HepG2 (cell line): ENCODE measurements around the gene PRKCE. TPM values are rescaled to one million over a fixed set of nuclear protein-coding genes. Genes with fewer than 3 reads are reported as not detected.

ENCODE experiments used
- ATAC-seq: fragments of 200-7000 bp; cut with Tn5 transposase; 3 replicates; pipeline ENCODE4 v1.9.1; 2020; ENCODE audit warnings: mild to moderate bottlenecking, moderate library complexity
- BruUV-seq: library from RNA; stranded (reverse); fragments of 400-500 nt; replicated peaks from 2 replicates; lab custom pipeline; 2021; lab: Mats Ljungman, UMichigan
- CTCF ChIA-PET: fragments of 300-600 bp; formaldehyde crosslinking; extraction: SDS; loops from one replicate; lab custom pipeline; 2021; ENCODE audit warnings: low total read pairs, inconsistent platforms, low intra/inter-chr PET ratio; lab: Yijun Ruan, JAX
- POLR2A ChIA-PET: fragments of 350-600 bp; sonication (Branson Sonifier 250); formaldehyde crosslinking; loops from one replicate; lab custom pipeline; 2020; ENCODE audit warnings: antibody characterized with exemption, inconsistent platforms; lab: Yijun Ruan, JAX
- DNase-seq: peaks from one replicate; pipeline ENCODE4 v3.0.0-alpha.2; 2015; ENCODE audit warnings: low spot score
- FAIRE-seq: peaks from 3 replicates; lab custom pipeline; 2011; peaks lifted over from hg19 to GRCh38; lab: Jason Lieb, UNC
- H2AFZ ChIP-seq: one replicate; pipeline ENCODE4 v1.6.1; 2011; ENCODE audit warnings: low read length, inconsistent platforms
- H3K27ac ChIP-seq: fragments of 300-600 bp; 3 replicates; pipeline ENCODE4 v1.8.0; 2011; ENCODE audit warnings: mixed run types, mild to moderate bottlenecking, mixed read lengths, low read length, inconsistent platforms; ENCODE audit not compliant: insufficient read depth; ENCODE audit errors: extremely low read length
- H3K27me3 ChIP-seq, 2 experiments: fragments of 200-600 bp in 1 of 2; 2 replicates in 1 of 2; 3 replicates in 1 of 2; pipeline versions ENCODE4 v1.6.0 to v1.8.0; 2011; ENCODE audit warnings: low read length in 2 of 2, mild to moderate bottlenecking in 2 of 2, moderate library complexity in 2 of 2, inconsistent platforms in 1 of 2; ENCODE audit not compliant: insufficient read depth in 2 of 2, control insufficient read depth in 1 of 2
- H3K36me3 ChIP-seq, 2 experiments: fragments of 200-600 bp in 1 of 2; replicated peaks in 1 of 2; 2 replicates in 1 of 2; 3 replicates in 1 of 2; pipeline versions ENCODE4 v1.5.1 to v1.8.0; 2011; ENCODE audit warnings: low read length in 2 of 2, inconsistent platforms in 1 of 2; ENCODE audit not compliant: insufficient read depth in 2 of 2, control insufficient read depth in 1 of 2
- H3K4me1 ChIP-seq: 2 replicates; pipeline ENCODE4 v1.5.1; 2012; ENCODE audit warnings: low read length, inconsistent platforms; ENCODE audit not compliant: insufficient read depth
- H3K4me2 ChIP-seq: 2 replicates; pipeline ENCODE4 v1.6.0; 2011; ENCODE audit warnings: low read depth, low read length, inconsistent platforms
- H3K4me3 ChIP-seq, 3 experiments: fragments of 200-600 bp in 1 of 3; sonication (generic), shearing (Covaris generic) in 1 of 3; replicated peaks in 1 of 3; 2 replicates each; pipeline ENCODE4 v1.5.1; 2011 to 2016; ENCODE audit warnings: low read length in 3 of 3, inconsistent platforms in 2 of 3, low read depth in 2 of 3, mild to moderate bottlenecking in 2 of 3, control low read depth in 1 of 3, mixed read lengths in 1 of 3; ENCODE audit not compliant: insufficient read depth in 1 of 3
- H3K79me2 ChIP-seq: one replicate; pipeline ENCODE4 v1.6.1; 2011; ENCODE audit warnings: low read length, inconsistent platforms; ENCODE audit not compliant: insufficient read depth
- H3K9ac ChIP-seq: 2 replicates; pipeline ENCODE4 v1.6.0; 2011; ENCODE audit warnings: mild to moderate bottlenecking, low read depth, low read length, inconsistent platforms; ENCODE audit not compliant: insufficient read depth
- H3K9me3 ChIP-seq: 2 replicates; pipeline ENCODE4 v1.5.1; 2012; ENCODE audit warnings: mild to moderate bottlenecking, low read length
- H4K20me1 ChIP-seq: 2 replicates; pipeline ENCODE4 v1.6.0; 2011; ENCODE audit warnings: inconsistent platforms, mild to moderate bottlenecking, low read length, moderate library complexity; ENCODE audit not compliant: insufficient read depth
- ARNT ChIP-seq: fragments of 450-650 bp; IDR thresholded peaks from 2 replicates; pipeline ENCODE4 v1.6.1; 2017
- CEBPG ChIP-seq: IDR thresholded peaks from 2 replicates; pipeline ENCODE4 v1.6.1; 2016
- FOXC1 ChIP-seq: sonication (generic); formaldehyde crosslinking; IDR thresholded peaks from 2 replicates; pipeline ENCODE4 v1.8.0; 2022; ENCODE audit warnings: mild to moderate bottlenecking, missing genetic modification reagents, borderline replicate concordance
- FOXJ3 ChIP-seq: sonication (generic); formaldehyde crosslinking; IDR thresholded peaks from 2 replicates; pipeline ENCODE4 v1.4.0; 2020; ENCODE audit warnings: missing genetic modification reagents, mild to moderate bottlenecking, borderline replicate concordance
- PHF5A ChIP-seq: IDR thresholded peaks from one replicate; pipeline ENCODE4 v1.6.1; 2018; ENCODE audit warnings: low read depth, missing genetic modification reagents; ENCODE audit not compliant: unreplicated experiment
- SP5 ChIP-seq: IDR thresholded peaks from 2 replicates; pipeline ENCODE4 v1.6.1; 2016; ENCODE audit warnings: low read depth, borderline replicate concordance
- ZNF10 ChIP-seq: sonication (generic); formaldehyde crosslinking; IDR thresholded peaks from 2 replicates; pipeline ENCODE4 v1.4.0; 2020; ENCODE audit warnings: mild to moderate bottlenecking, low read depth, missing genetic modification reagents, borderline replicate concordance
- ZSCAN21 ChIP-seq: sonication (generic); formaldehyde crosslinking; IDR thresholded peaks from 2 replicates; pipeline ENCODE4 v1.8.0; 2022; ENCODE audit warnings: mild to moderate bottlenecking, missing genetic modification reagents, moderate library complexity, borderline replicate concordance
- ZSCAN22 ChIP-seq: sonication (generic); formaldehyde crosslinking; IDR thresholded peaks from 2 replicates; pipeline ENCODE4 v1.4.0; 2020; ENCODE audit warnings: mild to moderate bottlenecking, missing genetic modification reagents
- ZZZ3 ChIP-seq: sonication (generic); formaldehyde crosslinking; IDR thresholded peaks from 2 replicates; pipeline ENCODE4 v1.4.0; 2020; ENCODE audit warnings: missing genetic modification reagents, mild to moderate bottlenecking, borderline replicate concordance
- WGBS: methylation state at CpG from one replicate; pipeline ENCODE4 v1.1.6; 2017; ENCODE audit warnings: low lambda C conversion rate; 5-methylcytosine and 5-hydroxymethylcytosine counted together
- in situ Hi-C: cut with HindIII; loops from 2 replicates; pipeline ENCODE4 v1.10.0; 2017; ENCODE audit warnings: low pct_unique_long_range_greater_than_20kb; ENCODE audit not compliant: extremely low pct_ligation_motif_present
- intact Hi-C: fragments of 100-400 bp; cut with micrococcal nuclease; formaldehyde crosslinking; loops from one replicate; pipeline ENCODE4 v1.10.0; 2022; ENCODE audit not compliant: unreplicated experiment
- polyA plus RNA-seq, 8 experiments: library from polyadenylated mRNA; depleted of rRNA in 3 of 8; stranded (reverse) in 7 of 8; unstranded in 1 of 8; fragments of >200 nt; fragmentation: Illumina TruSeq in 4 of 8; extraction: Trizol in 4 of 8; gene quantifications; 2 replicates each; pipeline versions ENCODE4 v1.2.1 to v1.2.3, GENCODE V29; 2011 to 2016; ENCODE audit warnings: low read depth in 4 of 8, missing spikeins in 1 of 8, mixed read lengths in 1 of 8; ENCODE audit not compliant: insufficient read depth in 1 of 8
- total RNA-seq, 5 experiments: library from RNA; depleted of rRNA; stranded (reverse); fragments of >200 nt; fragmentation: Illumina TruSeq; extraction: Trizol; gene quantifications; 2 replicates each; pipeline ENCODE4 v1.2.3, GENCODE V29; 2016; ENCODE audit warnings: low read depth in 1 of 5
- TF ChIP-seq, protein P1 (sequence below): sonication (generic); formaldehyde crosslinking; conservative IDR thresholded peaks from 2 replicates; pipeline ENCODE4 v1.4.0; 2020; ENCODE audit warnings: missing genetic modification reagents
- TF ChIP-seq, protein P2 (sequence below): IDR thresholded peaks from 2 replicates; pipeline ENCODE4 v1.6.1; 2016; ENCODE audit warnings: control low read depth
- TF ChIP-seq, protein P3 (sequence below): sonication (generic); formaldehyde crosslinking; IDR thresholded peaks from 2 replicates; pipeline ENCODE4 v1.8.0; 2022; ENCODE audit warnings: missing genetic modification reagents, low read depth, mild to moderate bottlenecking, borderline replicate concordance

The PRKCE gene
- total and polyA plus RNA-seq, 2 of the 13 experiments (the other 11 are each of a cell fraction or from before 2014, with no cell fraction given), result 1.0 to 3.9 TPM

DNA sequence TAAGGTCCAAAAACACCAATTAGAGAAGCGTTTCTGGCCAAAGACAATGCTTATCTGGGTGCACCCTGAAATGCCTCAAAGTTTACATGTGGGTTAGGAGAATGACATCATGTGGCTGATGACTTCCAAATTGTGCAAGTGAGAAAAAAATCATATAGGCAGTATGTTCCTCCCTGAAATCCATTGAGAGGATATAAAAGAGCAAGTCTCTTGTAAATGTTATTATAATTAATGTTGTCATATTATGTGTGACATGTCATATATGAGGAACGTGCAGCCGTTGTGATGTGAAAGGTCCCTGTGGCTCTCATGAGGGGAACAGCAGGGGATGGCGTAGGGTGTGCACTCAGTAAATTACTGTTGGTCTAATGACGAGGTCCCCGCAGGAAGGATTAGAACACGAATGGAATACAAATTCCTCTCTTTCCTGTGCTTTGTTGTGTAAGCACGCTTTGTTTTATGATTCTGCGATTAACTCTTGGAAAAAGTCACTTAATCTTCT lies 290.8 kb downstream of the PRKCE start:
- Histone ChIP-seq H3K36me3 (no peaks in the 10 kb centered on the region), H4K20me1 (no peaks in the 10 kb centered on the region), H3K27me3 (no peaks in the 10 kb centered on the region), H3K27ac (no peak overlapping the region)
- intact Hi-C loops, result no loop called here
- in situ Hi-C loops, result no loop called here
- DNase-seq, result no peak
- no peak for TF ChIP-seq ARNT
- TF ChIP-seq ZSCAN21 (CRISPR knock-in tag), result no peak
- no peak for TF ChIP-seq FOXC1
- TF ChIP-seq CEBPG, result no peak
- no peak for TF ChIP-seq PHF5A (CRISPR knock-in tag)
- no peak for TF ChIP-seq ZNF10 (CRISPR knock-in tag)
- TF ChIP-seq SP5 (CRISPR knock-in tag), result no peak
- TF ChIP-seq, protein P1, sequence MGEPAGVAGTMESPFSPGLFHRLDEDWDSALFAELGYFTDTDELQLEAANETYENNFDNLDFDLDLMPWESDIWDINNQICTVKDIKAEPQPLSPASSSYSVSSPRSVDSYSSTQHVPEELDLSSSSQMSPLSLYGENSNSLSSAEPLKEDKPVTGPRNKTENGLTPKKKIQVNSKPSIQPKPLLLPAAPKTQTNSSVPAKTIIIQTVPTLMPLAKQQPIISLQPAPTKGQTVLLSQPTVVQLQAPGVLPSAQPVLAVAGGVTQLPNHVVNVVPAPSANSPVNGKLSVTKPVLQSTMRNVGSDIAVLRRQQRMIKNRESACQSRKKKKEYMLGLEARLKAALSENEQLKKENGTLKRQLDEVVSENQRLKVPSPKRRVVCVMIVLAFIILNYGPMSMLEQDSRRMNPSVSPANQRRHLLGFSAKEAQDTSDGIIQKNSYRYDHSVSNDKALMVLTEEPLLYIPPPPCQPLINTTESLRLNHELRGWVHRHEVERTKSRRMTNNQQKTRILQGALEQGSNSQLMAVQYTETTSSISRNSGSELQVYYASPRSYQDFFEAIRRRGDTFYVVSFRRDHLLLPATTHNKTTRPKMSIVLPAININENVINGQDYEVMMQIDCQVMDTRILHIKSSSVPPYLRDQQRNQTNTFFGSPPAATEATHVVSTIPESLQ (CRISPR knock-in tag), result no peak
- no peak for TF ChIP-seq FOXJ3 (CRISPR knock-in tag)
- TF ChIP-seq ZZZ3 (CRISPR knock-in tag), result no peak
- no peak for TF ChIP-seq ZSCAN22
- TF ChIP-seq, protein P2, sequence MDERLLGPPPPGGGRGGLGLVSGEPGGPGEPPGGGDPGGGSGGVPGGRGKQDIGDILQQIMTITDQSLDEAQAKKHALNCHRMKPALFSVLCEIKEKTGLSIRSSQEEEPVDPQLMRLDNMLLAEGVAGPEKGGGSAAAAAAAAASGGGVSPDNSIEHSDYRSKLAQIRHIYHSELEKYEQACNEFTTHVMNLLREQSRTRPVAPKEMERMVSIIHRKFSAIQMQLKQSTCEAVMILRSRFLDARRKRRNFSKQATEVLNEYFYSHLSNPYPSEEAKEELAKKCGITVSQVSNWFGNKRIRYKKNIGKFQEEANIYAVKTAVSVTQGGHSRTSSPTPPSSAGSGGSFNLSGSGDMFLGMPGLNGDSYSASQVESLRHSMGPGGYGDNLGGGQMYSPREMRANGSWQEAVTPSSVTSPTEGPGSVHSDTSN, result no peak
- TF ChIP-seq, protein P3, sequence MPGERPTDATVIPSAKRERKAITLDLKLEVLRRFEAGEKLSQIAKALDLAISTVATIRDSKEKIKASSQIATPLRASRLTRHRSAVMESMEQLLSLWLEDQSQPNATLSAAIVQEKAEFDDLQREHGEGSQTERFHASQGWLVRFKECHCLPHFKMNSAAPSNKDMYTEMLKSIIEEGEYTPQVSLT (CRISPR knock-in tag), result no peak
- TF ChIP-seq, all 625 proteins: peak for 0
- Histone ChIP-seq H3K79me2 (no peaks in the 10 kb centered on the region), H3K4me3 (no peak overlapping the region), H3K9ac (no peak overlapping the region), H3K4me1 (peaks cover 14% of the 10 kb centered on the region), H3K4me2 (no peak overlapping the region), H2AFZ (no peak overlapping the region), H3K9me3 (no peaks in the 10 kb centered on the region)
- CTCF ChIA-PET, result no interaction called here
- POLR2A ChIA-PET, result no interaction called here
- no TSS peak for BruUV-seq
- no peak for ATAC-seq
- no peak for FAIRE-seq
- 79% methylated on average over 9 of the region's 9 CpGs for WGBS
